OCI-LY1 (cell line): ENCODE measurements around the gene SMC4.

Experiments used
- H2AFZ ChIP-seq: fragments of 200-600 bp; sonication (generic), shearing (Covaris generic); 2 replicates; pipeline ENCODE4 v1.6.0; 2014; ENCODE audit warnings: antibody characterized with exemption, mild to moderate bottlenecking, low read length
- H3F3A ChIP-seq: fragments of 200-600 bp; sonication (generic), shearing (Covaris generic); 2 replicates; pipeline ENCODE4 v1.6.0; 2014; ENCODE audit warnings: mild to moderate bottlenecking, antibody characterized with exemption, low read length, moderate library complexity; ENCODE audit not compliant: insufficient read depth
- H3K27ac ChIP-seq: fragments of 200-600 bp; sonication (generic); 2 replicates; pipeline ENCODE4 v1.5.1; 2014; ENCODE audit warnings: low read length, mixed run types, mild to moderate bottlenecking, low read depth; ENCODE audit not compliant: poor library complexity, severe bottlenecking
- H3K27me3 ChIP-seq: fragments of 200-600 bp; sonication (generic); 2 replicates; pipeline ENCODE4 v1.6.0; 2014; ENCODE audit warnings: antibody characterized with exemption, mild to moderate bottlenecking, low read length, moderate library complexity; ENCODE audit not compliant: insufficient read depth
- H3K36me3 ChIP-seq: fragments of 200-600 bp; sonication (generic); 2 replicates; pipeline ENCODE4 v1.6.1; 2014; ENCODE audit warnings: mild to moderate bottlenecking, antibody characterized with exemption, low read length, moderate library complexity, mixed read lengths; ENCODE audit not compliant: insufficient read depth
- H3K4me1 ChIP-seq: fragments of 200-600 bp; sonication (generic); 2 replicates; pipeline ENCODE4 v1.5.1; 2014; ENCODE audit warnings: mild to moderate bottlenecking, low read length, moderate library complexity; ENCODE audit not compliant: insufficient read depth, severe bottlenecking
- H3K4me2 ChIP-seq: fragments of 200-600 bp; sonication (generic), shearing (Covaris generic); 2 replicates; pipeline ENCODE4 v1.6.1; 2014; ENCODE audit warnings: low read length
- H3K4me3 ChIP-seq: fragments of 200-600 bp; sonication (generic); 2 replicates; pipeline ENCODE4 v1.5.1; 2014; ENCODE audit warnings: low read length, low read depth, mild to moderate bottlenecking, mixed read lengths; ENCODE audit not compliant: poor library complexity, severe bottlenecking
- H3K79me2 ChIP-seq: fragments of 200-600 bp; shearing (Covaris generic); 2 replicates; pipeline ENCODE4 v1.6.1; 2016; ENCODE audit warnings: mixed run types, low read length, mixed read lengths; ENCODE audit not compliant: insufficient read depth
- H3K9ac ChIP-seq: fragments of 200-600 bp; sonication (generic), shearing (Covaris generic); 2 replicates; pipeline ENCODE4 v1.6.1; 2014; ENCODE audit warnings: mild to moderate bottlenecking, low read length, mixed read lengths
- H3K9me2 ChIP-seq: fragments of 200-600 bp; sonication (generic), shearing (Covaris generic); 2 replicates; pipeline ENCODE4 v1.6.1; 2014; ENCODE audit warnings: low read depth, mild to moderate bottlenecking, low read length, mixed read lengths
- H3K9me3 ChIP-seq: fragments of 200-600 bp; shearing (Covaris generic); 2 replicates; pipeline ENCODE4 v1.6.1; 2014; ENCODE audit warnings: low read length, mixed read lengths
- H4K20me1 ChIP-seq: fragments of 200-600 bp; sonication (generic), shearing (Covaris generic); 2 replicates; pipeline ENCODE4 v1.6.0; 2016; ENCODE audit warnings: mild to moderate bottlenecking, low read length; ENCODE audit not compliant: insufficient read depth
- EZH2 ChIP-seq: fragments of 200-600 bp; sonication (generic), shearing (Covaris generic); IDR thresholded peaks from 2 replicates; pipeline ENCODE4 v1.8.0; 2017; ENCODE audit warnings: borderline replicate concordance, mixed run types, mild to moderate bottlenecking, antibody characterized with exemption, low read length, moderate library complexity, mixed read lengths
- TF ChIP-seq, protein P1 (sequence below): fragments of 200-600 bp; sonication (generic), shearing (Covaris generic); IDR thresholded peaks from 2 replicates; pipeline ENCODE4 v1.5.1; 2017; ENCODE audit warnings: mild to moderate bottlenecking, antibody characterized with exemption, low read length, moderate library complexity, mixed read lengths

SMC4 gene

DNA sequence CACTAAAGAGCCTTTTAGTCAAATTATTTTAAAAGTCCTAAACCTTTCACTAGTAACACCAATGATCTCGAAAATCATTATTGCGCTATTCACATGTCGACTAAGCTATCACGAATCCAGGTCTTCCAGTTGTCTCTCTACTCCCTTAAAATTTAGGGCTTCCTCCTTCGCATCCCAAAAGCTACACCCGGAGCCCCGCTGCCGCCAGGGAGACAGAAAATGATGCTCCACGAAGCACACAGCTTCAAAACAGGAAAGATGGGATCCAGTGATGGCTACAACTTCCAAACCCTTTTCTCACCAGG lies 678 bp upstream of the SMC4 start:
- H3K4me3 ChIP-seq, result peak overlapping the region; percentile 84
- H3K9ac ChIP-seq, result peak overlapping the region; percentile 90
- TF ChIP-seq, protein P1, sequence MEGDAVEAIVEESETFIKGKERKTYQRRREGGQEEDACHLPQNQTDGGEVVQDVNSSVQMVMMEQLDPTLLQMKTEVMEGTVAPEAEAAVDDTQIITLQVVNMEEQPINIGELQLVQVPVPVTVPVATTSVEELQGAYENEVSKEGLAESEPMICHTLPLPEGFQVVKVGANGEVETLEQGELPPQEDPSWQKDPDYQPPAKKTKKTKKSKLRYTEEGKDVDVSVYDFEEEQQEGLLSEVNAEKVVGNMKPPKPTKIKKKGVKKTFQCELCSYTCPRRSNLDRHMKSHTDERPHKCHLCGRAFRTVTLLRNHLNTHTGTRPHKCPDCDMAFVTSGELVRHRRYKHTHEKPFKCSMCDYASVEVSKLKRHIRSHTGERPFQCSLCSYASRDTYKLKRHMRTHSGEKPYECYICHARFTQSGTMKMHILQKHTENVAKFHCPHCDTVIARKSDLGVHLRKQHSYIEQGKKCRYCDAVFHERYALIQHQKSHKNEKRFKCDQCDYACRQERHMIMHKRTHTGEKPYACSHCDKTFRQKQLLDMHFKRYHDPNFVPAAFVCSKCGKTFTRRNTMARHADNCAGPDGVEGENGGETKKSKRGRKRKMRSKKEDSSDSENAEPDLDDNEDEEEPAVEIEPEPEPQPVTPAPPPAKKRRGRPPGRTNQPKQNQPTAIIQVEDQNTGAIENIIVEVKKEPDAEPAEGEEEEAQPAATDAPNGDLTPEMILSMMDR, result no peak
- TF ChIP-seq EZH2, result no peak
- peak overlapping the region; percentile 93 for H3K4me2 ChIP-seq
- H3K36me3 ChIP-seq, result peaks cover 41% of the 10 kb centered on the region
- H3K27ac ChIP-seq, result peak overlapping the region; percentile 89
- no peaks in the 10 kb centered on the region for H3K9me2 ChIP-seq
- H3K27me3 ChIP-seq, result no peaks in the 10 kb centered on the region
- H3K79me2 ChIP-seq, result peaks cover 76% of the 10 kb centered on the region
- H3F3A ChIP-seq, result no peaks in the 10 kb centered on the region
- H3K4me1 ChIP-seq, result peaks cover 48% of the 10 kb centered on the region
- no peaks in the 10 kb centered on the region for H3K9me3 ChIP-seq
- H4K20me1 ChIP-seq, result no peaks in the 10 kb centered on the region
- peak overlapping the region; percentile 77; the same call in 1 of the 2 replicates for H2AFZ ChIP-seq

DNA sequence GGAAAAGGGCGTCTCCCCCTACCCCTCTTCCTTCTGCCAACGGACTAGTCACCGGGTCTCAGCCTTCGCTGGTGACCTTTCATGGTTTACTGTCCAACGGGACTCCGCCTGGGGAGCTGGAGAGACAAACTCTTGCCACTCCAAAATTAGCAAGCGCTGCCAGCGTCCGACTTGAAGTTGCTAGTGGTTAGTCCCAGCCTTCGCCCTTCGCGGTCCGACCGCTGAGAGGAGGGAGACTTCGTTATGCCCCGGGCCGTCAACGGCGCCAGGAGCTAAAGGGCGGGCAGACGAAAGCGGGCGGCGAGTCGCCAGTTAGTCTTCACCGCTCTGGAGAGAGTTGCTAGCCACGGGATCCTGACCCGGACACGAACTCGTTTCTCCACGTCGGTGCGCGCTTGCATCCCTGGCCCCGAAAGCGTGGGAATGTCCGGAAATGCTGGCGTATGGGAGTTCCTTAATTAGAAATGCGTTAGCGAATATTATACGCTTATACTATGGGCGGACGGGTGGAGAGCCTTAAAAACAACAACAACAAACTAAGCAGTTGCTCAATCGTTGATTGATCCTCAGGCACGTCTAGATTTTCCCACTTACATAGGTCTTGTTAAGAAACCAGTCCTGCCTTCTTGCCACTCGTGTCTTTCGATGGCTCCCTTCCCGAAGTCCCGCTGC lies 716 bp downstream of the SMC4 start:
- no peaks in the 10 kb centered on the region for H4K20me1 ChIP-seq

DNA sequence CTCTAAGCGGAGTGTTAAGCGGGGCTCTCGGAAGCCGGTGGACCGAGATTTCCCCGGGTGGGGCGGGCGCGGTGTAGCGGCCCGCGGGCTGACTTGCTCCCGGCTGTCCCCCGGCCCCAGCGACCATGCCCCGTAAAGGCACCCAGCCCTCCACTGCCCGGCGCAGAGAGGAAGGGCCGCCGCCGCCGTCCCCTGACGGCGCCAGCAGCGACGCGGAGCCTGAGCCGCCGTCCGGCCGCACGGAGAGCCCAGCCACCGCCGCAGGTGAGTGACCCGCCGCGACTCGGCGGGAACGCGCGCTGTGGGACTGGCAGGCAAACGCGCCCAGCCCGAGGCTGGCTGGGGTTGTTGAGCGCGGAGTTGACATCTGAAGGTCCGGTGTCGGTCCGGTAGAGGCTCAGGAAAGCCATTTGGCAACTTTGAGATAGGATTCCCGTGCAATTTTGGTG lies 1.3 kb downstream of the SMC4 start:
- no peaks in the 10 kb centered on the region for H3K9me3 ChIP-seq
- H3K36me3 ChIP-seq, result peaks cover 60% of the 10 kb centered on the region
- no peaks in the 10 kb centered on the region for H3K9me2 ChIP-seq
- peak overlapping the region; percentile 84 for H3K4me3 ChIP-seq
- TF ChIP-seq EZH2, result no peak
- TF ChIP-seq, protein P1, result no peak
- H3K9ac ChIP-seq, result peak overlapping the region; percentile 90
- no peaks in the 10 kb centered on the region for H4K20me1 ChIP-seq
- H3F3A ChIP-seq, result no peaks in the 10 kb centered on the region
- H3K4me1 ChIP-seq, result peaks cover 59% of the 10 kb centered on the region
- peaks cover 87% of the 10 kb centered on the region for H3K79me2 ChIP-seq
- H3K27me3 ChIP-seq, result no peaks in the 10 kb centered on the region
- peak overlapping the region; percentile 93 for H3K4me2 ChIP-seq
- H3K27ac ChIP-seq, result peak overlapping the region; percentile 89
- H2AFZ ChIP-seq, result no peak overlapping the region

More for the DNA sequence above, 716 bp downstream of the SMC4 start:
- no peak for TF ChIP-seq EZH2
- TF ChIP-seq, protein P1, result no peak
- Histone ChIP-seq H3K4me1 (peaks cover 60% of the 10 kb centered on the region), H3K27ac (peak overlapping the region; percentile 89), H3K9ac (peak overlapping the region; percentile 90), H3K9me3 (no peaks in the 10 kb centered on the region), H3K4me3 (peak overlapping the region; percentile 84), H3K36me3 (peaks cover 55% of the 10 kb centered on the region), H3K9me2 (no peaks in the 10 kb centered on the region), H3K79me2 (peaks cover 82% of the 10 kb centered on the region), H3K4me2 (peak overlapping the region; percentile 93), H3F3A (no peaks in the 10 kb centered on the region), H2AFZ (no peak overlapping the region), H3K27me3 (no peaks in the 10 kb centered on the region)
